OCI-LY7 (cell line): Measurements from ENCODE around the gene RFX8. TPM values are rescaled to one million over a fixed set of nuclear protein-coding genes. Genes with fewer than 3 reads are reported as not detected.
"Not testable (repeated sequence)": the region's sequence is repeated elsewhere in the genome, so short reads cannot be mapped to it uniquely, and the experiment has no call there.

Source experiments
- BruUV-seq: library from RNA; stranded (reverse); fragments of 400-500 nt; replicated peaks from 2 replicates; lab custom pipeline; 2021; lab: Mats Ljungman, UMichigan
- CTCF ChIA-PET: fragments of 300-600 bp; sonication (Branson Sonifier 250); formaldehyde crosslinking; loops from one replicate; lab custom pipeline; 2022; ENCODE audit warnings: antibody characterized with exemption; ENCODE audit not compliant: unreplicated experiment; lab: Charles Lee
- POLR2A ChIA-PET: fragments of 300-600 bp; sonication (Branson Sonifier 250); formaldehyde crosslinking; loops from one replicate; lab custom pipeline; 2022; ENCODE audit warnings: antibody characterized with exemption; lab: Charles Lee
- DNase-seq: peaks from one replicate; pipeline ENCODE4 v3.0.0-alpha.2; 2015; ENCODE audit warnings: low spot score
- H2AFZ ChIP-seq: fragments of 200-600 bp; sonication (generic), shearing (Covaris generic); 2 replicates; pipeline ENCODE4 v1.6.1; 2014; ENCODE audit warnings: mild to moderate bottlenecking, antibody characterized with exemption, low read length, moderate library complexity
- H3K27ac ChIP-seq: fragments of 200-600 bp; sonication (generic); 2 replicates; pipeline ENCODE4 v1.5.1; 2014; ENCODE audit warnings: mixed run types, low read depth, mild to moderate bottlenecking, moderate library complexity, low read length, inconsistent platforms; ENCODE audit not compliant: poor library complexity, severe bottlenecking
- H3K36me3 ChIP-seq: fragments of 200-600 bp; sonication (generic); 2 replicates; pipeline ENCODE4 v1.6.1; 2014; ENCODE audit warnings: mild to moderate bottlenecking, antibody characterized with exemption, low read length, moderate library complexity, mixed read lengths; ENCODE audit not compliant: insufficient read depth
- H3K4me1 ChIP-seq: fragments of 200-600 bp; sonication (generic); 2 replicates; pipeline ENCODE4 v1.5.1; 2014; ENCODE audit warnings: mild to moderate bottlenecking, low read length; ENCODE audit not compliant: insufficient read depth, poor library complexity, severe bottlenecking
- H3K4me2 ChIP-seq: fragments of 200-600 bp; sonication (generic); 2 replicates; pipeline ENCODE4 v1.6.1; 2014; ENCODE audit warnings: mild to moderate bottlenecking, low read length
- H3K4me3 ChIP-seq: fragments of 200-600 bp; sonication (generic); 2 replicates; pipeline ENCODE4 v1.5.1; 2014; ENCODE audit warnings: mild to moderate bottlenecking, low read depth, low read length; ENCODE audit not compliant: poor library complexity, severe bottlenecking
- H3K79me2 ChIP-seq: fragments of 200-600 bp; sonication (generic); 2 replicates; pipeline ENCODE4 v1.6.1; 2016; ENCODE audit warnings: low read depth, mild to moderate bottlenecking, low read length, moderate library complexity, mixed read lengths; ENCODE audit not compliant: insufficient read depth
- H3K9me2 ChIP-seq: fragments of 200-600 bp; sonication (generic); 2 replicates; pipeline ENCODE4 v1.6.1; 2016; ENCODE audit warnings: mild to moderate bottlenecking, low read length, mixed read lengths; ENCODE audit not compliant: insufficient read depth
- H3K9me3 ChIP-seq: fragments of 200-600 bp; sonication (generic); 2 replicates; pipeline ENCODE4 v1.6.1; 2014; ENCODE audit warnings: mild to moderate bottlenecking, mixed run types, low read length, mixed read lengths
- H4K20me1 ChIP-seq: fragments of 200-600 bp; sonication (generic); 2 replicates; pipeline ENCODE4 v1.6.1; 2014; ENCODE audit warnings: mild to moderate bottlenecking, antibody characterized with exemption, low read length, moderate library complexity, mixed read lengths; ENCODE audit not compliant: insufficient read depth
- CTCF ChIP-seq: fragments of 200-600 bp; sonication (generic); conservative IDR thresholded peaks from 2 replicates; pipeline ENCODE4 v1.5.1; 2014; ENCODE audit warnings: mild to moderate bottlenecking, antibody characterized with exemption, low read length, moderate library complexity, mixed read lengths
- EZH2phosphoT487 ChIP-seq: fragments of 200-600 bp; sonication (generic); IDR thresholded peaks from 2 replicates; pipeline ENCODE4 v1.6.1; 2018; ENCODE audit warnings: low read depth, borderline replicate concordance, mild to moderate bottlenecking, mixed run types, antibody characterized with exemption, low read length, moderate library complexity, mixed read lengths
- intact Hi-C: fragments of 100-400 bp; cut with micrococcal nuclease; formaldehyde crosslinking; loops from one replicate; pipeline ENCODE4 v1.10.0; 2022; ENCODE audit not compliant: unreplicated experiment
- total RNA-seq, 2 experiments: library from RNA; depleted of rRNA in 1 of 2; stranded (reverse); fragments of >200 nt in 1 of 2; shearing (Covaris generic) in 1 of 2; gene quantifications; 2 replicates each; pipeline ENCODE4 v1.2.3, GENCODE V29; 2014 to 2022

Gene RFX8
- total RNA-seq, 2 experiments from 2014 or later: not detected

DNA sequence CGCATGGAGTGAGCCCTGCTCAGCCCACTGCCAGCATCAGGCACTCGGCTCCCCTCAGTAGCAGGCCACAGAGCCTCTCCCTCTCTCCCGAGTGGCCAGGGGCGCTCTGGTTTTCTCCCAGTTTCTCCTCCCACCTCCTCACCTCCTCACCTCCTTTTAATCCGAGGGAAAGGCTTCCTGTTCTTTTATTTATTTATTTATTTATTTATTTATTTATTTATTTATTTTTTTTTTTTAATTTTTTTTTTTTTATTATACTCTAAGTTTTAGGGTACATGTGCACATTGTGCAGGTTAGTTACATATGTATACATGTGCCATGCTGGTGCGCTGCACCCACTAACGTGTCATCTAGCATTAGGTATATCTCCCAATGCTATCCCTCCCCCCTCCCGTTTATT, 29.8 kb upstream of the RFX8 start:
- H3K79me2 ChIP-seq, H3K4me3 ChIP-seq, H3K9me2 ChIP-seq, H3K36me3 ChIP-seq, POLR2A ChIA-PET, H4K20me1 ChIP-seq, H3K9me3 ChIP-seq, DNase-seq, intact Hi-C loops, H3K4me2 ChIP-seq, H3K27ac ChIP-seq, BruUV-seq, H3K4me1 ChIP-seq, CTCF ChIA-PET, H2AFZ ChIP-seq: not testable (repeated sequence)

- H3K4me2 ChIP-seq: no peak overlapping the region
- POLR2A ChIA-PET: no interaction called here
- no peak overlapping the region for H2AFZ ChIP-seq
- H4K20me1 ChIP-seq: no peaks in the 10 kb centered on the region
- H3K9me2 ChIP-seq: no peaks in the 10 kb centered on the region
- H3K79me2 ChIP-seq: no peaks in the 10 kb centered on the region
- no peaks in the 10 kb centered on the region for H3K4me1 ChIP-seq
- no TSS peak for BruUV-seq
- TF ChIP-seq CTCF (no peak), EZH2phosphoT487 (no peak)
- H3K9me3 ChIP-seq: no peaks in the 10 kb centered on the region
- H3K27ac ChIP-seq: no peak overlapping the region
- no peak for DNase-seq
- intact Hi-C loops: no loop called here
- no peak overlapping the region for H3K4me3 ChIP-seq
- H3K36me3 ChIP-seq: no peaks in the 10 kb centered on the region
- CTCF ChIA-PET: no interaction called here
These were observed 27.2 kb upstream of the RFX8 start for GRCh38 chr2:101502095-101502494.

- Histone ChIP-seq H4K20me1 (no peaks in the 10 kb centered on the region), H3K27ac (no peak overlapping the region), H3K4me1 (no peaks in the 10 kb centered on the region), H3K9me2 (no peaks in the 10 kb centered on the region), H3K9me3 (no peaks in the 10 kb centered on the region), H3K4me2 (no peak overlapping the region), H2AFZ (no peak overlapping the region), H3K4me3 (no peak overlapping the region), H3K36me3 (no peaks in the 10 kb centered on the region), H3K79me2 (no peaks in the 10 kb centered on the region)
- POLR2A ChIA-PET: no interaction called here
- CTCF ChIA-PET: no interaction called here
- no peak for DNase-seq
- BruUV-seq: no TSS peak
- intact Hi-C loops: no loop called here
- TF ChIP-seq EZH2phosphoT487 (no peak), CTCF (no peak)
These were observed 26.5 kb upstream of the RFX8 start for GRCh38 chr2:101501443-101501842.
